ENCODE measurements around the gene SNX25. TPM values are rescaled to one million over a fixed set of nuclear protein-coding genes. Genes with fewer than 3 reads are reported as not detected.
A peak's percentile ranks its signal among the peaks of the same experiment; 100 is the strongest.

SNX25 gene
- total and polyA plus RNA-seq, 8 donors = 2.6 to 36.8 (median 8.3) TPM

DNA sequence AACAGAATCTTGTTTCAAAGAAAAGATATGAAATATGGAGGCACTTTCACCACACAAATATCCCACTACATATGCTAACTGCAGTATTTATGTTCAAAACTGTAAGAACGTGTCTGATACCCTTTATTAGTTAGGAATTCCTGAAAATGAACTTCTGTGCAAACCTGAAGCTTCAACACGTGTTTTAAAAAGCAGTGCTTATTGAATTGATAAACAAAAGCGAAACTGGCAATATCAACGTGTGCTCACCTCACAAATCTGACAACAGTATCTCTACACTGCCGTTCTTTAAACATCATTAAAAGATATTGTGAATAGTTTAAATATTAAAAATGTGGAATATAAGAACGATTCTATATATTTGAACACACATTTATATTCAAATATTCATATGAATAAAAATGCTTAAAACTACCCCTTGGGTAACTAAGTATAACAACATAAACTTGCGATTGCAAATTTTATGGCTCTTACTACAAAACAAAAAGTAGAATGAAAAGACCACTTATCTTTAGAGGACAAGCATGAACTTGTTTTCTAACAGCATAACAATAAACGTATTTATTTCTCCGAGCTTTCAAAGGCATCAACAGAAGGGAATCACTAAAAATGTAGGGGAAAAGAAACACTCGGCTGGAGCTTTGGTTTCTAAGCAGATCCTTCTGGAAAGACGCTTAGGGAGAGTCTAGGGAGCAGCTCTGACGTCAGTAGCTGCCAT is 186.0 kb downstream of the SNX25 start, which contains the start of gene LRP2BP:
Gene LRP2BP (minus strand): TSS at position 687 of the 718 bp plus-strand sequence. CDS start 17,738 bp downstream, outside the sequence.
- H3K36me3 ChIP-seq = peaks cover 0 to 17% (median 14%) of the 10 kb centered on the region in 4 donors
- peak within 1 kb of the TSS; percentile 55 to 90 (median 78) for H3K4me3 ChIP-seq
- intact Hi-C loops (cut with DNase I; ENCODE audit: low total_unique reads) = loop anchor here (10.0 kb wide), 1 partner anchor 181 kb away; no protein-coding TSS in a partner anchor
- H3K9me3 ChIP-seq = no peaks in the 10 kb centered on the region
- TF ChIP-seq, protein P1, sequence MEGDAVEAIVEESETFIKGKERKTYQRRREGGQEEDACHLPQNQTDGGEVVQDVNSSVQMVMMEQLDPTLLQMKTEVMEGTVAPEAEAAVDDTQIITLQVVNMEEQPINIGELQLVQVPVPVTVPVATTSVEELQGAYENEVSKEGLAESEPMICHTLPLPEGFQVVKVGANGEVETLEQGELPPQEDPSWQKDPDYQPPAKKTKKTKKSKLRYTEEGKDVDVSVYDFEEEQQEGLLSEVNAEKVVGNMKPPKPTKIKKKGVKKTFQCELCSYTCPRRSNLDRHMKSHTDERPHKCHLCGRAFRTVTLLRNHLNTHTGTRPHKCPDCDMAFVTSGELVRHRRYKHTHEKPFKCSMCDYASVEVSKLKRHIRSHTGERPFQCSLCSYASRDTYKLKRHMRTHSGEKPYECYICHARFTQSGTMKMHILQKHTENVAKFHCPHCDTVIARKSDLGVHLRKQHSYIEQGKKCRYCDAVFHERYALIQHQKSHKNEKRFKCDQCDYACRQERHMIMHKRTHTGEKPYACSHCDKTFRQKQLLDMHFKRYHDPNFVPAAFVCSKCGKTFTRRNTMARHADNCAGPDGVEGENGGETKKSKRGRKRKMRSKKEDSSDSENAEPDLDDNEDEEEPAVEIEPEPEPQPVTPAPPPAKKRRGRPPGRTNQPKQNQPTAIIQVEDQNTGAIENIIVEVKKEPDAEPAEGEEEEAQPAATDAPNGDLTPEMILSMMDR (IDR thresholded peaks at IDR 0.05) = no peak
- TF ChIP-seq POLR2A (IDR thresholded peaks at IDR 0.05) (no peak), EP300 (IDR thresholded peaks at IDR 0.05) (no peak), POLR2AphosphoS5 (IDR thresholded peaks at IDR 0.05) (no peak)
- no peaks in the 10 kb centered on the region for H3K27me3 ChIP-seq
- H3K4me1 ChIP-seq = peaks cover 14 to 48% (median 28%) of the 10 kb centered on the region in 4 donors
- H3K27ac ChIP-seq = peak within 1 kb of the TSS; percentile 99
- peak in 1 of 2 donors; percentile 43 for DNase-seq
- 2 to 8% (median 5%) methylated on average over 12 of the region's 12 CpGs for WGBS, 5 donors

DNA sequence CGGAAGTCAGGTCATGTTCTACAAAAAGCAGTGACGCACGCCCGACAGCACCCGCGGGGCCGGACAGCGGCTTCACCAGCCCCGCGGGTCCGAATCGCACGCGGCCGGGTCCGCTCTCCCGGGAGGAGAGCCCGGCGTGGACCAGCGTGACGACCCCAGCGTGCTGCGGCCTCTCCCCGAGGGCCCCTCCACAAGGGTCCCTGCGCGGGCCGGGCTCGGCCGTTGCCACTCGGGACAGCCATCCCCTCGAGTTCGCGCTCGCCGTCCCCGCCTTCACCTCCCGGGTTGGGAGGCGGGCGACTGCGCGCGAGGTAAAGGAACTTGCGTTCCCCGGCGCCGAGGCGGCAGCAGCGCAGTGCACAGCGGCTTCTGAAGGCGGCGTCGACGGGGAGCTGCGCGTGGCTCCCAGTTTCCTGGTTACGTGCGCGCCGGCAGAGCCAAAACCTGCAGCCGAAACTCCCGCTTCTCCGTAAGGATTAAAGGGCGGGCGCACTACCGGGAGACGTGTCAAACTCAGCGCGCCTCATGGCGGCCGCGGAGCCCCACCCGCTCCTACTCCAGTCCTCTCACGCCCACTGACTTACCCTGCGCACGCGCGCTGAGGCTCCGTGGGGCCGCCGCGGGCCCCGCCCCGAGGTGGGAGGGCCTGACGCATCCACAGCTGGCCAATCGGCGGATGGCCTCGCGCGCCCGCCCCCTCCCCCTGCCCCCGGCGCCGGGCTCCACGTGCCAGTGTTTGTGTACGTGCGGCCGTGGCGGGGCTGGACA is 186.7 kb downstream of the SNX25 start:
- TF ChIP-seq POLR2A (IDR thresholded peaks at IDR 0.05) (peak in 2 of 4 donors; percentile 54 to 64), POLR2AphosphoS5 (IDR thresholded peaks at IDR 0.05) (peak; percentile 85 to 88 (median 86)), EP300 (IDR thresholded peaks at IDR 0.05) (peak; percentile 65)
- TF ChIP-seq, protein P1 (IDR thresholded peaks at IDR 0.05) = no peak
- 0 to 1% (median 1%) methylated on average over 38 to 98 of the region's 98 CpGs for WGBS, 5 donors
- H3K9me3 ChIP-seq = no peaks in the 10 kb centered on the region
- H3K27ac ChIP-seq = peak overlapping the region; percentile 99
- peaks cover 0 to 25% (median 21%) of the 10 kb centered on the region in 4 donors for H3K36me3 ChIP-seq
- peaks cover 14 to 56% (median 32%) of the 10 kb centered on the region in 4 donors for H3K4me1 ChIP-seq
- peak; percentile 98 to 99 for DNase-seq
- H3K4me3 ChIP-seq = peak overlapping the region; percentile 55 to 90 (median 78)
- intact Hi-C loops (cut with DNase I; ENCODE audit: low total_unique reads) = loop anchor here (10.0 kb wide), 1 partner anchor 181 kb away; no protein-coding TSS in a partner anchor
- no peaks in the 10 kb centered on the region for H3K27me3 ChIP-seq

DNA sequence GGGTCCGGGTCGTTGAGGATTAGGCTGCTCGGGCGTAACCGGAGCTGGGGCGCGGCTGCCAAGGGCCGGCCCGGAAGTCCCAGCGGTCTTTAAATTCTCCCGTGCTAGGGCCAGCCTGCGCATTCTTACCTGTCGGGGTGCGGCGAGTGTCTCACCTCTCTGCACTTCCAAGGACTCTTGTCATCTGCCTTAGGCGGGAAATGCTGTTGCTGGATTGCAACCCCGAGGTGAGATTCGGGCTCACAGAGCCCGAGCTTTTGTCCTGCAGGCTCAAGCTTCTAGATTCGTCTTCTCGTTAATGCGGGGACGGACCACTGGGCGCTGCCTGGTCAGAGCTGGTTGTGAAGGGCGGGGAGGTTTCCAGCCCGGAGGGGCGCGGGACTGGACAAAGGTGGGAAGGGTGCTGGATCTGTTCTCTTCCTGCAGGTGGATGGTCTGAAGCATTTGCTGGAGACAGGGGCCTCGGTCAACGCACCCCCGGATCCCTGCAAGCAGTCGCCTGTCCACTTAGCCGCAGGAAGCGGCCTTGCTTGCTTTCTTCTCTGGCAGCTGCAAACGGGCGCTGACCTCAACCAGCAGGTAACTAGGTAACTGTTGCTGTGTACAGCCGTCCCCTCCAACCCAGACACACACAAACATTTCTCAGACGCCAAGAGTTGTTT is 187.5 kb downstream of the SNX25 start, which contains the start of gene ANKRD37:
Gene ANKRD37 (plus strand): TSS at position 118 of the 662 bp plus-strand sequence. CDS start 83 bp downstream, at position 201.
- Histone ChIP-seq H3K4me3 (peak within 1 kb of the TSS; percentile 55 to 90 (median 78)), H3K27me3 (no peaks in the 10 kb centered on the region), H3K9me3 (no peaks in the 10 kb centered on the region), H3K4me1 (peaks cover 14 to 60% (median 34%) of the 10 kb centered on the region in 4 donors), H3K36me3 (peaks cover 0 to 32% (median 28%) of the 10 kb centered on the region in 4 donors), H3K27ac (peak within 1 kb of the TSS; percentile 99)
- TF ChIP-seq POLR2AphosphoS5 (IDR thresholded peaks at IDR 0.05) (peak in 2 of 3 donors; percentile 27 to 81), POLR2A (IDR thresholded peaks at IDR 0.05) (peak in 1 of 4 donors; percentile 78), EP300 (IDR thresholded peaks at IDR 0.05) (no peak)
- TF ChIP-seq, protein P1 (IDR thresholded peaks at IDR 0.05) = no peak
- intact Hi-C loops (cut with DNase I; ENCODE audit: low total_unique reads) = loop anchor here (10.0 kb wide), 1 partner anchor 182 kb away; no protein-coding TSS in a partner anchor
- DNase-seq = peak; percentile 69 to 90
- 6 to 11% (median 7%) methylated on average over 23 to 38 of the region's 38 CpGs for WGBS, 5 donors

Data from stomach (tissue), 9 donors.